Muscle of back (tissue), 13 donors: ENCODE measurements around the gene NES. TPM values are rescaled to one million over a fixed set of nuclear protein-coding genes. Genes with fewer than 3 reads are reported as not detected.

Experiments
- DNase-seq, 3 donors: peaks; one replicate each; pipeline versions ENCODE4 v3.0.0 to v3.0.0-alpha.2; 2013
- long read RNA-seq, 9 donors: transcript quantifications; one replicate each; lab custom pipeline, GENCODE V29; 2026
- polyA plus RNA-seq, 10 donors: library from polyadenylated mRNA; unstranded; fragments of 120-200 nt; gene quantifications; one replicate each; pipeline ENCODE4 v1.2.1, GENCODE V29; 2013; ENCODE audit not compliant: insufficient read length in 10 of 10

Gene NES
- 1,000 to 10,000 TPM in 1 of 10 donors, 100 to 1,000 TPM in 9; 584 to 1,081 (median 826) TPM for polyA plus RNA-seq
- long read RNA-seq, donor 1, full-length matches to known transcripts = 142 of 183 reads
- long read RNA-seq, donor 1, partial matches to known transcripts = 41 of 183 reads
- long read RNA-seq, donor 1, other reads (novel, unspliced or antisense) = 0 of 183 reads
- long read RNA-seq, donor 2, full-length matches to known transcripts = 127 of 140 reads
- long read RNA-seq, donor 2, partial matches to known transcripts = 13 of 140 reads
- long read RNA-seq, donor 2, other reads (novel, unspliced or antisense) = 0 of 140 reads
- long read RNA-seq, donor 3 = 0 reads
- long read RNA-seq, donor 4, full-length matches to known transcripts = 50 of 95 reads
- long read RNA-seq, donor 4, partial matches to known transcripts = 45 of 95 reads
- long read RNA-seq, donor 4, other reads (novel, unspliced or antisense) = 0 of 95 reads
- long read RNA-seq, donor 5, full-length matches to known transcripts = 123 of 167 reads
- long read RNA-seq, donor 5, partial matches to known transcripts = 44 of 167 reads
- long read RNA-seq, donor 5, other reads (novel, unspliced or antisense) = 0 of 167 reads
- long read RNA-seq, donor 6, full-length matches to known transcripts = 154 of 229 reads
- long read RNA-seq, donor 6, partial matches to known transcripts = 64 of 229 reads
- long read RNA-seq, donor 6, other reads (novel, unspliced or antisense) = 11 of 229 reads
- long read RNA-seq, donor 7, full-length matches to known transcripts = 53 of 71 reads
- long read RNA-seq, donor 7, partial matches to known transcripts = 18 of 71 reads
- long read RNA-seq, donor 7, other reads (novel, unspliced or antisense) = 0 of 71 reads
- long read RNA-seq, donor 8, full-length matches to known transcripts = 60 of 114 reads
- long read RNA-seq, donor 8, partial matches to known transcripts = 54 of 114 reads
- long read RNA-seq, donor 8, other reads (novel, unspliced or antisense) = 0 of 114 reads
- long read RNA-seq, donor 9, full-length matches to known transcripts = 22 of 22 reads
- long read RNA-seq, donor 9, partial matches to known transcripts = 0 of 22 reads
- long read RNA-seq, donor 9, other reads (novel, unspliced or antisense) = 0 of 22 reads

- DNase-seq = peak; percentile 79 to 94 (median 88)
Observed at GRCh38 chr1:156676820-156677615, at the start of gene NES. Gene NES, minus strand, starts transcription at chr1:156677407. Its CDS starts 143 bp downstream, at chr1:156677264.

GRCh38 chr1:156726549-156727226 lies 49.5 kb upstream of the NES start:
- DNase-seq = peak in 2 of 3 donors; percentile 62 to 76

- peak; percentile 83 to 95 (median 94) for DNase-seq
Observed at GRCh38 chr1:156725683-156726280, 48.6 kb upstream of the NES start.

GRCh38 chr1:156721535-156721934 lies 44.3 kb upstream of the NES start:
- no peak for DNase-seq

GRCh38 chr1:156721131-156721530 lies 43.9 kb upstream of the NES start:
- DNase-seq = no peak

- DNase-seq = no peak
Observed at GRCh38 chr1:156717351-156717750, 40.1 kb upstream of the NES start.

- no peak for DNase-seq
Observed at GRCh38 chr1:156714830-156715229, 37.6 kb upstream of the NES start.

- no peak for DNase-seq
Observed at GRCh38 chr1:156712626-156713025, 35.4 kb upstream of the NES start.

GRCh38 chr1:156711011-156711817 lies 34.0 kb upstream of the NES start:
- DNase-seq = peak in 2 of 3 donors; percentile 67 to 78

GRCh38 chr1:156709757-156710489 lies 32.7 kb upstream of the NES start:
- DNase-seq = peak in 2 of 3 donors; percentile 63 to 70

- peak in 1 of 3 donors; percentile 48 for DNase-seq
Observed at GRCh38 chr1:156709031-156709430, 31.8 kb upstream of the NES start.

- DNase-seq = no peak
Observed at GRCh38 chr1:156708218-156708661, 31.0 kb upstream of the NES start.

- peak; percentile 68 to 94 (median 85) for DNase-seq
Observed at GRCh38 chr1:156707417-156708217, 30.4 kb upstream of the NES start.

- peak; percentile 82 to 97 (median 94) for DNase-seq
Observed at GRCh38 chr1:156706657-156707416, 29.6 kb upstream of the NES start.

- DNase-seq = peak; percentile 78 to 96 (median 89)
Observed at GRCh38 chr1:156705918-156706656, 28.9 kb upstream of the NES start.
